HEK293 (cell line): Measurements from ENCODE around the gene REEP6.

ENCODE experiments used
- MYNN ChIP-seq: fragments of 450-650 bp; formaldehyde crosslinking; IDR thresholded peaks from 2 replicates; pipeline ENCODE4 v1.5.1; 2016; ENCODE audit warnings: missing biosample characterization, missing genetic modification characterization, borderline replicate concordance
- ZFP69B ChIP-seq: fragments of 450-650 bp; formaldehyde crosslinking; IDR thresholded peaks from 2 replicates; pipeline ENCODE4 v1.5.1; 2016; ENCODE audit warnings: missing biosample characterization, missing genetic modification characterization
- ZNF19 ChIP-seq: fragments of 450-650 bp; formaldehyde crosslinking; IDR thresholded peaks from 2 replicates; pipeline ENCODE4; 2016; ENCODE audit warnings: missing biosample characterization, missing genetic modification characterization, low read depth
- ZNF785 ChIP-seq: fragments of 450-650 bp; formaldehyde crosslinking; IDR thresholded peaks from 2 replicates; pipeline ENCODE4 v1.5.1; 2016; ENCODE audit warnings: missing biosample characterization, missing genetic modification characterization
- TF ChIP-seq, protein P1 (sequence below): fragments of 450-650 bp; formaldehyde crosslinking; IDR thresholded peaks from 2 replicates; pipeline ENCODE4 v1.5.1; 2016; ENCODE audit warnings: missing biosample characterization, missing genetic modification characterization
- TF ChIP-seq, protein P2 (sequence below): fragments of 450-650 bp; formaldehyde crosslinking; IDR thresholded peaks from 2 replicates; pipeline ENCODE4 v1.5.0; 2017; ENCODE audit warnings: missing biosample characterization, missing genetic modification characterization, borderline replicate concordance

DNA sequence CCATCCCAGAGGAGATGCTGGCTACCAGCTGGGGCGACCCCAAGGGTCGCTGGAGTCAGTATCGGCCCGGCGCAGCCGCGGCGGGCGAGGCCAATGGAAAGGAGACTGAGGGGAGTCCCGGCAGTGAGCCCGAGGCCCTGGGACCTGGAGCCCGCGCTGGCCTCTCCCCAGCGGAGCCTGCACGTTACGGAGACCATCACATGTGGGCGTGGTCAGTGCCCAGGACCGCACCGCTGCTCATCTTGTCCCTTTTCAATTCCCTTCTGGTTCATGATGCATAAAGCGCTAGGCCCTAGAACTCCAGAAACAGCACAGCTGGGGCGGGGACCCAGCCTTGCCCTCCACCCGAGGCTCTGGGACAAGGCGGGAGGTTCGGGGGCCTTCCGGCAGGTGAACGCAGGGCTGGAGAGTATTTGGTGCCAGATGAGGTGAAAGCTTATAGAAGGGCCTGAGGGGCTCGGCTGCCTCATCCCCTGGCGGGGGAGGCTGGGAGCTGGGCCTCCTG, 19.9 kb upstream of the REEP6 start:
- TF ChIP-seq ZNF785 (tag by site-specific recombination): no peak
- TF ChIP-seq MYNN (tag by site-specific recombination): no peak
- TF ChIP-seq, protein P1, sequence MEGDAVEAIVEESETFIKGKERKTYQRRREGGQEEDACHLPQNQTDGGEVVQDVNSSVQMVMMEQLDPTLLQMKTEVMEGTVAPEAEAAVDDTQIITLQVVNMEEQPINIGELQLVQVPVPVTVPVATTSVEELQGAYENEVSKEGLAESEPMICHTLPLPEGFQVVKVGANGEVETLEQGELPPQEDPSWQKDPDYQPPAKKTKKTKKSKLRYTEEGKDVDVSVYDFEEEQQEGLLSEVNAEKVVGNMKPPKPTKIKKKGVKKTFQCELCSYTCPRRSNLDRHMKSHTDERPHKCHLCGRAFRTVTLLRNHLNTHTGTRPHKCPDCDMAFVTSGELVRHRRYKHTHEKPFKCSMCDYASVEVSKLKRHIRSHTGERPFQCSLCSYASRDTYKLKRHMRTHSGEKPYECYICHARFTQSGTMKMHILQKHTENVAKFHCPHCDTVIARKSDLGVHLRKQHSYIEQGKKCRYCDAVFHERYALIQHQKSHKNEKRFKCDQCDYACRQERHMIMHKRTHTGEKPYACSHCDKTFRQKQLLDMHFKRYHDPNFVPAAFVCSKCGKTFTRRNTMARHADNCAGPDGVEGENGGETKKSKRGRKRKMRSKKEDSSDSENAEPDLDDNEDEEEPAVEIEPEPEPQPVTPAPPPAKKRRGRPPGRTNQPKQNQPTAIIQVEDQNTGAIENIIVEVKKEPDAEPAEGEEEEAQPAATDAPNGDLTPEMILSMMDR: no peak
- TF ChIP-seq, protein P2, sequence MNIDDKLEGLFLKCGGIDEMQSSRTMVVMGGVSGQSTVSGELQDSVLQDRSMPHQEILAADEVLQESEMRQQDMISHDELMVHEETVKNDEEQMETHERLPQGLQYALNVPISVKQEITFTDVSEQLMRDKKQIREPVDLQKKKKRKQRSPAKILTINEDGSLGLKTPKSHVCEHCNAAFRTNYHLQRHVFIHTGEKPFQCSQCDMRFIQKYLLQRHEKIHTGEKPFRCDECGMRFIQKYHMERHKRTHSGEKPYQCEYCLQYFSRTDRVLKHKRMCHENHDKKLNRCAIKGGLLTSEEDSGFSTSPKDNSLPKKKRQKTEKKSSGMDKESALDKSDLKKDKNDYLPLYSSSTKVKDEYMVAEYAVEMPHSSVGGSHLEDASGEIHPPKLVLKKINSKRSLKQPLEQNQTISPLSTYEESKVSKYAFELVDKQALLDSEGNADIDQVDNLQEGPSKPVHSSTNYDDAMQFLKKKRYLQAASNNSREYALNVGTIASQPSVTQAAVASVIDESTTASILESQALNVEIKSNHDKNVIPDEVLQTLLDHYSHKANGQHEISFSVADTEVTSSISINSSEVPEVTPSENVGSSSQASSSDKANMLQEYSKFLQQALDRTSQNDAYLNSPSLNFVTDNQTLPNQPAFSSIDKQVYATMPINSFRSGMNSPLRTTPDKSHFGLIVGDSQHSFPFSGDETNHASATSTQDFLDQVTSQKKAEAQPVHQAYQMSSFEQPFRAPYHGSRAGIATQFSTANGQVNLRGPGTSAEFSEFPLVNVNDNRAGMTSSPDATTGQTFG (tag by site-specific recombination): no peak
- no peak for TF ChIP-seq ZNF19 (tag by site-specific recombination)
- TF ChIP-seq ZFP69B (tag by site-specific recombination): no peak
